GM23338 (cell line): ENCODE data around the gene LYZL4.

ENCODE experiments used
- CREB1 ChIP-seq: fragments of 250-450 bp; sonication (Bioruptor Pico); IDR thresholded peaks from 2 replicates; pipeline ENCODE4 v1.5.0; 2020; ENCODE audit warnings: low read depth, mild to moderate bottlenecking, moderate library complexity
- CTCF ChIP-seq, 2 experiments: fragments of 200-600 bp in 1 of 2; sonication (generic) in 1 of 2; conservative IDR thresholded peaks; 2 replicates each; pipeline versions ENCODE4 v1.5.1 to v1.6.1; 2016 to 2017; ENCODE audit warnings: antibody characterized with exemption in 2 of 2, low read depth in 2 of 2, mild to moderate bottlenecking in 2 of 2, moderate library complexity in 1 of 2
- ETS1 ChIP-seq: IDR thresholded peaks from 2 replicates; pipeline ENCODE4 v1.6.1; 2016; ENCODE audit warnings: antibody characterized with exemption
- EZH2 ChIP-seq: fragments of 200-600 bp; sonication (generic); IDR thresholded peaks from one replicate; pipeline ENCODE4 v1.8.0; 2017; ENCODE audit warnings: antibody characterized with exemption, mild to moderate bottlenecking, low read depth; ENCODE audit not compliant: unreplicated experiment
- EZH2phosphoT487 ChIP-seq: fragments of 200-600 bp; sonication (generic); IDR thresholded peaks from one replicate; pipeline ENCODE4 v1.8.1; 2018; ENCODE audit warnings: antibody characterized with exemption; ENCODE audit not compliant: unreplicated experiment
- JUNB ChIP-seq: IDR thresholded peaks from one replicate; pipeline ENCODE4 v1.6.1; 2016; ENCODE audit warnings: antibody characterized with exemption; ENCODE audit not compliant: unreplicated experiment
- NANOG ChIP-seq: IDR thresholded peaks from 2 replicates; pipeline ENCODE4 v1.6.1; 2016; ENCODE audit warnings: antibody characterized with exemption, borderline replicate concordance
- POLR2AphosphoS5 ChIP-seq: IDR thresholded peaks from 2 replicates; pipeline ENCODE4 v1.6.1; 2016; ENCODE audit warnings: antibody characterized with exemption, low read depth
- REST ChIP-seq: IDR thresholded peaks from one replicate; pipeline ENCODE4 v1.6.1; 2018; ENCODE audit warnings: antibody characterized with exemption; ENCODE audit not compliant: unreplicated experiment
- STAT1 ChIP-seq: IDR thresholded peaks from one replicate; pipeline ENCODE4 v1.6.1; 2016; ENCODE audit warnings: antibody characterized with exemption; ENCODE audit not compliant: unreplicated experiment
- ZNF331 ChIP-seq: fragments of 250-450 bp; sonication (Bioruptor Pico); IDR thresholded peaks from 2 replicates; pipeline ENCODE4 v1.5.0; 2020; ENCODE audit warnings: low read depth, mild to moderate bottlenecking, moderate library complexity

GRCh38 chr3:42411429-42411828 is 1.0 kb upstream of the LYZL4 start:
- TF ChIP-seq JUNB (no peak), CTCF (conservative IDR thresholded peaks at IDR 0.05; ENCODE audit: low read depth in 2 of 2) (no peak), POLR2AphosphoS5 (no peak), ETS1 (no peak), EZH2phosphoT487 (no peak), EZH2 (no peak), NANOG (no peak), REST (no peak), CREB1 (CRISPR knock-in tag) (no peak), ZNF331 (no peak), STAT1 (no peak)
